ENCODE results near the gene SCAMP5. TPM values are rescaled to one million over a fixed set of nuclear protein-coding genes. Genes with fewer than 3 reads are reported as not detected.

The SCAMP5 gene
- total RNA-seq, 1 experiment from 2014 or later = 6.2 TPM

DNA sequence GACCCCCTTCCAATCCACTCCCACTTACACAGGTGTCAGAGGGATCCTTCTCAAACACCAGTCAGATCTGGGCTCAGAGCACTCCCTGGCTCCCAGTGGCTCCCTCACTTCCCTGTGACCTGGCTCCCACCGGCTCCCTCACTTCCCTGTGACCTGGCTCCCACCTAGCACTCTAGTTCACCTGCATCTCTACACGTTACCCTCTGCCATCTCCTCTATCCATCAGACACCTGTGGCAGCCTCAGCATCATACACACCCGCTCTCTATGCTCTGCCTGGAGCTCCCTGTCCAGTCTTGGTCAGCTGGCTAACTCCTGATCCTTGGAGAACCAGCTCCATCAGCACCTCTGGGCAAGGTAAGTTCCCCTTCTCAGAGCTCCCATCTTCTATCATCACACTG is 44.4 kb upstream of the SCAMP5 start:
- CTCF ChIA-PET = interaction anchor here (0.6 to 5.7 kb wide), 14 partner anchors 8 to 319 kb away, joined by 3 to 88 read pairs (median 4); partner anchors contain the start of genes C15orf39, CSK and FAM219B
- POLR2A ChIA-PET = interaction anchor here (0.7 kb wide), 1 partner anchor 9 kb away, joined by 3 read pairs; no protein-coding TSS in a partner anchor

DNA sequence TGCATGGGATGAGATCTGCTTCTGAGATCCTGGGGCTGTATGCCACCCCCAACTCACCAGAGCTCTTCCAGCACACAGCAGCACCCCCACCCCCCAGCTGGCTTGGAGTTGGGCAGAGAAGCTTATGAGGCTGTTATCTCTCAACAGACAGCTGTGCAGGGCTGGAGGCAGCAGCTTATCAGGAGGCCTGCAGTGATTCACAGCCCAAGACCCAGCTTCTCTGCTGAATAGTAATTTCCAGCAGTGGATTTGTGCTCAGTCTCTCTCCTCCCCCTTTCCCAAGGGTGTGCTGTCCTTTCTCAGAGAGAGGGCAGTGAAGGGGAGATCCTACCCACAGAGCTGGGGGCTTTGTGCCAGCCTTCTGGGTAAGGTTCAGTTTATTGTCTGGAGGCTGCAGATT is 40.8 kb upstream of the SCAMP5 start:
- POLR2A ChIA-PET = no interaction called here
- BruUV-seq (replicated peaks) = no TSS peak
- no peak overlapping the region for H3K4me2 ChIP-seq (ENCODE audit: low read length)
- RAD21 ChIA-PET (ENCODE audit: low non-redundant PET in 1 of 2, low total read pairs in 2 of 2, uncharacterized antibody in 2 of 2, unreplicated experiment in 2 of 2) = no interaction called here
- no peak overlapping the region for H3K27ac ChIP-seq (ENCODE audit: low read depth, low read length)
- CTCF ChIA-PET = interaction anchor here (1.3 kb wide), 1 partner anchor 323 kb away, joined by 3 read pairs; no protein-coding TSS in a partner anchor
- DNase-seq (ENCODE audit: low read depth, low spot score) (no peak), ATAC-seq (no peak)
- H2AFZ ChIP-seq (ENCODE audit: low read depth, low read length, poor library complexity, severe bottlenecking) = no peak overlapping the region
- no peaks in the 10 kb centered on the region for H3K9me3 ChIP-seq (ENCODE audit: control insufficient read depth in 1 of 2, insufficient read depth in 1 of 2, low read depth in 1 of 2, low read length in 2 of 2)
- no peak overlapping the region for H3K9ac ChIP-seq (ENCODE audit: low read length)
- H3K27me3 ChIP-seq (ENCODE audit: insufficient read depth, low read length) = no peaks in the 10 kb centered on the region
- H3K79me2 ChIP-seq (ENCODE audit: insufficient read depth, low read length) = no peaks in the 10 kb centered on the region; the same call in 1 of the 2 replicates
- H3K4me3 ChIP-seq (replicated peaks in 1 of 2; ENCODE audit: low read depth in 1 of 2, low read length in 2 of 2) = no peak overlapping the region
- H3K36me3 ChIP-seq (ENCODE audit: control insufficient read depth in 1 of 2, insufficient read depth in 2 of 2, low read length in 2 of 2) = no peaks in the 10 kb centered on the region
- no peaks in the 10 kb centered on the region for H4K20me1 ChIP-seq (ENCODE audit: insufficient read depth)
- H3K4me1 ChIP-seq (ENCODE audit: control insufficient read depth in 1 of 2, insufficient read depth in 2 of 2, low read length in 2 of 2) = peaks cover 42 to 85% of the 10 kb centered on the region in 2 experiments
- H3K9me2 ChIP-seq (ENCODE audit: insufficient read depth) = no peaks in the 10 kb centered on the region
- intact Hi-C loops (cut with micrococcal nuclease) = loop anchor here (5.0 kb wide), 1 partner anchor 33 kb away; no protein-coding TSS in a partner anchor
- TF ChIP-seq POLR2A (IDR thresholded peaks at IDR 0.05; ENCODE audit: borderline replicate concordance, extremely low read depth, insufficient read depth, insufficient read length) (no peak), EZH2phosphoT487 (IDR thresholded peaks at IDR 0.05; ENCODE audit: borderline replicate concordance) (no peak), ELF1 (IDR thresholded peaks at IDR 0.05; ENCODE audit: borderline replicate concordance, low read depth) (no peak), FOSL1 (IDR thresholded peaks at IDR 0.05; ENCODE audit: low read depth) (no peak), CBX3 (IDR thresholded peaks at IDR 0.05; ENCODE audit: low read depth) (no peak), SP1 (IDR thresholded peaks at IDR 0.05; ENCODE audit: low read depth) (no peak), CEBPB (IDR thresholded peaks at IDR 0.05; ENCODE audit: low read depth) (no peak), EZH2 (IDR thresholded peaks at IDR 0.05) (no peak)
- TF ChIP-seq, protein P1, sequence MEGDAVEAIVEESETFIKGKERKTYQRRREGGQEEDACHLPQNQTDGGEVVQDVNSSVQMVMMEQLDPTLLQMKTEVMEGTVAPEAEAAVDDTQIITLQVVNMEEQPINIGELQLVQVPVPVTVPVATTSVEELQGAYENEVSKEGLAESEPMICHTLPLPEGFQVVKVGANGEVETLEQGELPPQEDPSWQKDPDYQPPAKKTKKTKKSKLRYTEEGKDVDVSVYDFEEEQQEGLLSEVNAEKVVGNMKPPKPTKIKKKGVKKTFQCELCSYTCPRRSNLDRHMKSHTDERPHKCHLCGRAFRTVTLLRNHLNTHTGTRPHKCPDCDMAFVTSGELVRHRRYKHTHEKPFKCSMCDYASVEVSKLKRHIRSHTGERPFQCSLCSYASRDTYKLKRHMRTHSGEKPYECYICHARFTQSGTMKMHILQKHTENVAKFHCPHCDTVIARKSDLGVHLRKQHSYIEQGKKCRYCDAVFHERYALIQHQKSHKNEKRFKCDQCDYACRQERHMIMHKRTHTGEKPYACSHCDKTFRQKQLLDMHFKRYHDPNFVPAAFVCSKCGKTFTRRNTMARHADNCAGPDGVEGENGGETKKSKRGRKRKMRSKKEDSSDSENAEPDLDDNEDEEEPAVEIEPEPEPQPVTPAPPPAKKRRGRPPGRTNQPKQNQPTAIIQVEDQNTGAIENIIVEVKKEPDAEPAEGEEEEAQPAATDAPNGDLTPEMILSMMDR (IDR thresholded peaks at IDR 0.05 in 2 of 3, conservative IDR thresholded peaks at IDR 0.05 in 1 of 3; ENCODE audit: borderline replicate concordance in 1 of 3, insufficient read depth in 1 of 3, low read depth in 2 of 3, low read length in 2 of 3) = no peak
- TF ChIP-seq, protein P2, sequence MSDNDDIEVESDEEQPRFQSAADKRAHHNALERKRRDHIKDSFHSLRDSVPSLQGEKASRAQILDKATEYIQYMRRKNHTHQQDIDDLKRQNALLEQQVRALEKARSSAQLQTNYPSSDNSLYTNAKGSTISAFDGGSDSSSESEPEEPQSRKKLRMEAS (IDR thresholded peaks at IDR 0.05) = no peak

More for the DNA sequence above, 44.4 kb upstream of the SCAMP5 start:
- no peaks in the 10 kb centered on the region for H3K9me2 ChIP-seq (ENCODE audit: insufficient read depth)
- RAD21 ChIA-PET (ENCODE audit: low non-redundant PET in 1 of 2, low total read pairs in 2 of 2, uncharacterized antibody in 2 of 2, unreplicated experiment in 2 of 2) = interaction anchor here (0.6 to 2.3 kb wide), 6 partner anchors 37 to 182 kb away, joined by 3 to 14 read pairs (median 4); partner anchors contain the start of gene FAM219B (in 1 of the 2)
- peaks cover 31 to 54% of the 10 kb centered on the region in 2 experiments for H3K4me1 ChIP-seq (ENCODE audit: control insufficient read depth in 1 of 2, insufficient read depth in 2 of 2, low read length in 2 of 2)
- H3K9ac ChIP-seq (ENCODE audit: low read length) = no peak overlapping the region
- TF ChIP-seq RAD21 (IDR thresholded peaks at IDR 0.05; ENCODE audit: low read depth) (no peak), POLR2A (IDR thresholded peaks at IDR 0.05; ENCODE audit: borderline replicate concordance, extremely low read depth, insufficient read depth, insufficient read length) (no peak), EZH2 (IDR thresholded peaks at IDR 0.05) (no peak), ZNF274 (IDR thresholded peaks at IDR 0.05; ENCODE audit: low read depth, low read length) (no peak), JUND (IDR thresholded peaks at IDR 0.05) (no peak), SIN3A (IDR thresholded peaks at IDR 0.05; ENCODE audit: low read depth) (no peak), ZFX (IDR thresholded peaks at IDR 0.05) (no peak), YY1 (IDR thresholded peaks at IDR 0.05; ENCODE audit: extremely low read depth, insufficient replicate concordance, low read depth, low read length) (no peak), SRF (IDR thresholded peaks at IDR 0.05; ENCODE audit: low read depth) (no peak), FOSL1 (IDR thresholded peaks at IDR 0.05; ENCODE audit: low read depth) (no peak), CBX3 (IDR thresholded peaks at IDR 0.05; ENCODE audit: low read depth) (no peak), EZH2phosphoT487 (IDR thresholded peaks at IDR 0.05; ENCODE audit: borderline replicate concordance) (no peak), ELF1 (IDR thresholded peaks at IDR 0.05; ENCODE audit: borderline replicate concordance, low read depth) (no peak), TCF7L2 (IDR thresholded peaks at IDR 0.05; ENCODE audit: borderline replicate concordance, extremely low read depth, insufficient read depth, insufficient read length) (no peak), CEBPB (IDR thresholded peaks at IDR 0.05; ENCODE audit: low read depth) (no peak)
- TF ChIP-seq, protein P3, sequence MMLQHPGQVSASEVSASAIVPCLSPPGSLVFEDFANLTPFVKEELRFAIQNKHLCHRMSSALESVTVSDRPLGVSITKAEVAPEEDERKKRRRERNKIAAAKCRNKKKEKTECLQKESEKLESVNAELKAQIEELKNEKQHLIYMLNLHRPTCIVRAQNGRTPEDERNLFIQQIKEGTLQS (IDR thresholded peaks at IDR 0.05) = no peak
- no peaks in the 10 kb centered on the region for H3K27me3 ChIP-seq (ENCODE audit: insufficient read depth, low read length)
- no peak for DNase-seq (ENCODE audit: low read depth, low spot score)
- intact Hi-C loops (cut with micrococcal nuclease) = loop anchor here (5.0 kb wide), 1 partner anchor 36 kb away; no protein-coding TSS in a partner anchor
- H3K36me3 ChIP-seq (ENCODE audit: control insufficient read depth in 1 of 2, insufficient read depth in 2 of 2, low read length in 2 of 2) = no peaks in the 10 kb centered on the region
- H4K20me1 ChIP-seq (ENCODE audit: insufficient read depth) = no peaks in the 10 kb centered on the region
- H3K27ac ChIP-seq (ENCODE audit: low read depth, low read length) = no peak overlapping the region; the same call in 1 of the 2 replicates
- H2AFZ ChIP-seq (ENCODE audit: low read depth, low read length, poor library complexity, severe bottlenecking) = no peak overlapping the region
- no peak overlapping the region for H3K4me3 ChIP-seq (replicated peaks in 1 of 2; ENCODE audit: low read depth in 1 of 2, low read length in 2 of 2)
- H3K9me3 ChIP-seq (ENCODE audit: control insufficient read depth in 1 of 2, insufficient read depth in 1 of 2, low read depth in 1 of 2, low read length in 2 of 2) = no peaks in the 10 kb centered on the region
- no peaks in the 10 kb centered on the region; the same call in 1 of the 2 replicates for H3K79me2 ChIP-seq (ENCODE audit: insufficient read depth, low read length)
- H3K4me2 ChIP-seq (ENCODE audit: low read length) = peak overlapping the region; percentile 66; the same call in 1 of the 2 replicates
- BruUV-seq (replicated peaks) = no TSS peak
- no peak for ATAC-seq
